Pancreas (tissue), 10 donors: ENCODE data around the gene TNRC6B. TPM values are rescaled to one million over a fixed set of nuclear protein-coding genes. Genes with fewer than 3 reads are reported as not detected.

Source experiments
- ATAC-seq, 4 donors: fragments of 200-7000 bp; cut with Tn5 transposase; one replicate each; pipeline versions ENCODE4 v1.8.0 to v1.9.1; 2020; ENCODE audit warnings: mild to moderate bottlenecking in 4 of 4, moderate library complexity in 4 of 4
- DNase-seq, 6 donors: peaks; one replicate each; pipeline ENCODE4 v3.0.0-alpha.2; 2020
- FAIRE-seq: peaks from 2 replicates; lab custom pipeline; 2012; peaks lifted over from hg19 to GRCh38; lab: Jason Lieb, UNC
- H3K27ac ChIP-seq, 4 donors: fragments of 200-600 bp; sonication (generic); 1 replicate in 3 of 4; 2 replicates in 1 of 4; pipeline versions ENCODE4 v1.5.0 to v1.8.0; 2020
- H3K27me3 ChIP-seq, 4 donors: fragments of 200-600 bp; one replicate each; pipeline ENCODE4 v1.8.0; 2021
- H3K36me3 ChIP-seq, 3 donors: fragments of 200-600 bp; sonication (generic) in 1 of 3; one replicate each; pipeline versions ENCODE4 v1.5.0 to v1.8.0; 2020 to 2021
- H3K4me1 ChIP-seq, 3 donors: fragments of 200-600 bp; one replicate each; pipeline ENCODE4 v1.8.0; 2021
- H3K4me3 ChIP-seq, 4 donors: fragments of 200-600 bp; sonication (generic) in 2 of 4; one replicate each; pipeline versions ENCODE4 v1.5.0 to v1.8.0; 2020 to 2021
- H3K9me3 ChIP-seq, 4 donors: fragments of 200-600 bp; one replicate each; pipeline ENCODE4 v1.8.0; 2021
- WGBS, 2 donors: extraction: QIAGEN DNeasy Blood & Tissue Kit; methylation state at CpG; one replicate each; pipeline ENCODE4 v1.1.7; 2013; 5-methylcytosine and 5-hydroxymethylcytosine counted together
- intact Hi-C, 3 donors: fragments of 100-400 bp; cut with DNase I; formaldehyde crosslinking; loops; one replicate each; pipeline versions ENCODE4 v1.11.1 to v1.14.2; 2022
- polyA plus RNA-seq, 2 donors: library from polyadenylated mRNA; stranded (reverse); fragments of 200-250 nt; gene quantifications; one replicate each; pipeline ENCODE4 v1.2.3, GENCODE V29; 2013
- total RNA-seq, 6 donors: library from RNA; stranded (reverse); fragmentation: NEBNext Ultra II Directional in 4 of 6; extraction: Animal tissue kit (Norgen Biotek cat#: 25700) in 4 of 6; gene quantifications; one replicate each; pipeline versions ENCODE4 v1.2.1 to v1.2.4, GENCODE V29; 2021 to 2023
- TF ChIP-seq, protein P1 (sequence below), 4 donors: fragments of 200-600 bp; sonication (generic) in 3 of 4; IDR thresholded peaks; one replicate each; pipeline versions ENCODE4 v1.5.0 to v1.8.0; 2021; ENCODE audit warnings: antibody characterized with exemption in 4 of 4
- donor health status: healthy with polysubstance abuse.
- donor health status: DM: no; HTN: no; CAD: no; lungs with moderate emphysema.
- donor health status: DM: no; HTN: no; CAD: no.
- donor health status: control.
- donor health status: control.
- donor health status: Bipolar disorder and iron deficiency.
- donor health status: DM: yes; HTN: yes; CAD: no.
- donor health status: DM: no; HTN: no; CAD: no.
- donor health status: DM: no; HTN: no; CAD: no.
- donor health status: DM: yes; HTN: yes; CAD: no.

The TNRC6B gene
- total and polyA plus RNA-seq, 8 donors = 2.2 to 31.3 (median 21.0) TPM

DNA sequence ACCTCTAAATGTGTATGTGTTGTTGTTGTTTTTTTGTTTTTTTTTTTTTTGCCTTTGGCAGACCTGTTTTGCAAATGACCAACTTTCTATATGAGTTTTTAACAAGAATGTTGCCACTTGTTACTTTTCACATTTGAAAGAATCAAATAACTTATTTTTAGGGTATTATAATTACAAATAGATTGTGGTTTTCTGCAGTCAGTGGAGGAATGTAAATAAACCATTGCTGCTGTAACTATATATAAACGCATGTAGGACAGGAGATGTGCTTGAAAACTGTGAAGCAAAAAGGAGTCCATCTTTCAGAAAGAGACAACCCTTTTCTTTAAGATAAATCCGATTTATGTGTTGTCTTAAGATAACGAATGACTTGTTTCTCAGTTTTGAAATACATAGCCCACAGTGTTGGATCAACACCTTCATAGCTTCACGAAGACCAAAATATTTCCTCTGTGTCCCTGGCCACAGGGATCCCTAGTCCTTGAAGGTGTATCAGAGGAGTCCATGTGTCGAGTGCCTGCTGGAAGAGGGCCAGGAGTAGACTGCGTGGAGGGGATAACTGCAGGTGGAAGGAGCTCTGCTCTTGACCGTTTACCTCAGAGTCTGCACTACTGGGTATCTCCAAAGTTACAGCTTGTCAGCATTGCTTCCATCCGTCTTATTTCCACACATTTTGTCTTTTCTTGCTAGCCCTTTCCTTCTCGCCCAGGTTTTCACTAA, 24.7 kb downstream of the TNRC6B start:
- Histone ChIP-seq H3K4me3 (no peak overlapping the region), H3K4me1 (peaks cover 18 to 25% (median 24%) of the 10 kb centered on the region in 3 donors), H3K27me3 (no peaks in the 10 kb centered on the region), H3K27ac (no peak overlapping the region), H3K36me3 (no peaks in the 10 kb centered on the region), H3K9me3 (no peaks in the 10 kb centered on the region)
- no peak for DNase-seq
- peak in 1 of 4 donors; percentile 16 for ATAC-seq
- 62 to 66% methylated on average over 9 of the region's 9 CpGs for WGBS, 2 donors
- no peak for FAIRE-seq
- TF ChIP-seq, protein P1, sequence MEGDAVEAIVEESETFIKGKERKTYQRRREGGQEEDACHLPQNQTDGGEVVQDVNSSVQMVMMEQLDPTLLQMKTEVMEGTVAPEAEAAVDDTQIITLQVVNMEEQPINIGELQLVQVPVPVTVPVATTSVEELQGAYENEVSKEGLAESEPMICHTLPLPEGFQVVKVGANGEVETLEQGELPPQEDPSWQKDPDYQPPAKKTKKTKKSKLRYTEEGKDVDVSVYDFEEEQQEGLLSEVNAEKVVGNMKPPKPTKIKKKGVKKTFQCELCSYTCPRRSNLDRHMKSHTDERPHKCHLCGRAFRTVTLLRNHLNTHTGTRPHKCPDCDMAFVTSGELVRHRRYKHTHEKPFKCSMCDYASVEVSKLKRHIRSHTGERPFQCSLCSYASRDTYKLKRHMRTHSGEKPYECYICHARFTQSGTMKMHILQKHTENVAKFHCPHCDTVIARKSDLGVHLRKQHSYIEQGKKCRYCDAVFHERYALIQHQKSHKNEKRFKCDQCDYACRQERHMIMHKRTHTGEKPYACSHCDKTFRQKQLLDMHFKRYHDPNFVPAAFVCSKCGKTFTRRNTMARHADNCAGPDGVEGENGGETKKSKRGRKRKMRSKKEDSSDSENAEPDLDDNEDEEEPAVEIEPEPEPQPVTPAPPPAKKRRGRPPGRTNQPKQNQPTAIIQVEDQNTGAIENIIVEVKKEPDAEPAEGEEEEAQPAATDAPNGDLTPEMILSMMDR (IDR thresholded peaks at IDR 0.05) = no peak
- intact Hi-C loops = no loop called here

GRCh38 chr22:40203572-40203971, 25.8 kb downstream of the TNRC6B start:
- Histone ChIP-seq H3K27ac (no peak overlapping the region), H3K36me3 (no peaks in the 10 kb centered on the region), H3K4me1 (peaks cover 8 to 21% (median 18%) of the 10 kb centered on the region in 3 donors), H3K27me3 (no peaks in the 10 kb centered on the region), H3K4me3 (no peak overlapping the region), H3K9me3 (no peaks in the 10 kb centered on the region)
- FAIRE-seq = no peak
- TF ChIP-seq, protein P1 (IDR thresholded peaks at IDR 0.05) = no peak
- ATAC-seq = peak in 2 of 4 donors; percentile 24 to 54
- DNase-seq = no peak
- intact Hi-C loops = no loop called here
- WGBS, 2 donors = 75 to 76% methylated on average over 5 of the region's 5 CpGs

GRCh38 chr22:40204321-40205116, 26.8 kb downstream of the TNRC6B start:
- Histone ChIP-seq H3K4me1 (peaks cover 1 to 17% (median 9%) of the 10 kb centered on the region in 3 donors), H3K27ac (no peak overlapping the region), H3K36me3 (no peaks in the 10 kb centered on the region), H3K9me3 (no peaks in the 10 kb centered on the region), H3K4me3 (no peak overlapping the region), H3K27me3 (no peaks in the 10 kb centered on the region)
- ATAC-seq (peak in 3 of 4 donors; percentile 44 to 68 (median 57)), FAIRE-seq (no peak), DNase-seq (no peak)
- WGBS, 2 donors = 44 to 54% methylated on average over 5 of the region's 5 CpGs
- TF ChIP-seq, protein P1 (IDR thresholded peaks at IDR 0.05) = no peak
- intact Hi-C loops = no loop called here

DNA sequence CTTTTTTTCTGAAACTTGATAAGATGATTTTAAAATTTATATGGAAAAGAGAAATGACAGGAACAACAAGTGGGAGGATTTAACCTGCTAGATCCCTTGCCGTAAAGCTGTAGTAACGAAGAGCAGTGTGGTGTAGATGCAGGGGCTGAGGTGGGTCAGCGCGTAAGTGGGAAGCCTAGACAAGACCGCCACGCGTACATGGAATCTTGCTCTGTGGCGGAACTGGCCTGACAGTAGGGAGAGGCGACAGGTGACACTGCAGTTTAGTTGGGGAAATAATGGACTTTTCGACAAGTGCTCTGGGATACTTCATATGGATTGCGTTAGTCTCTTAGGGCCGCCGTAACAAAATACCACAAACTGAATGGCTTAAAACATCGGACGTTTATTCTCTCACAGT, 28.8 kb downstream of the TNRC6B start:
- H3K27me3 ChIP-seq = no peaks in the 10 kb centered on the region
- WGBS, 2 donors = 93 to 94% methylated on average over 15 of the region's 15 CpGs
- intact Hi-C loops = no loop called here
- no peak for DNase-seq
- H3K4me1 ChIP-seq = peaks cover 0 to 16% (median 9%) of the 10 kb centered on the region in 3 donors
- no peak overlapping the region for H3K4me3 ChIP-seq
- H3K27ac ChIP-seq = no peak overlapping the region
- H3K36me3 ChIP-seq = no peaks in the 10 kb centered on the region
- no peak for FAIRE-seq
- ATAC-seq = no peak
- H3K9me3 ChIP-seq = no peaks in the 10 kb centered on the region
- TF ChIP-seq, protein P1 (IDR thresholded peaks at IDR 0.05) = no peak
